ENCODE measurements around the gene ARHGAP45. TPM values are rescaled to one million over a fixed set of nuclear protein-coding genes. Genes with fewer than 3 reads are reported as not detected.

ARHGAP45 gene
- total RNA-seq, 1 donor from 2014 or later = 0.57 TPM

DNA sequence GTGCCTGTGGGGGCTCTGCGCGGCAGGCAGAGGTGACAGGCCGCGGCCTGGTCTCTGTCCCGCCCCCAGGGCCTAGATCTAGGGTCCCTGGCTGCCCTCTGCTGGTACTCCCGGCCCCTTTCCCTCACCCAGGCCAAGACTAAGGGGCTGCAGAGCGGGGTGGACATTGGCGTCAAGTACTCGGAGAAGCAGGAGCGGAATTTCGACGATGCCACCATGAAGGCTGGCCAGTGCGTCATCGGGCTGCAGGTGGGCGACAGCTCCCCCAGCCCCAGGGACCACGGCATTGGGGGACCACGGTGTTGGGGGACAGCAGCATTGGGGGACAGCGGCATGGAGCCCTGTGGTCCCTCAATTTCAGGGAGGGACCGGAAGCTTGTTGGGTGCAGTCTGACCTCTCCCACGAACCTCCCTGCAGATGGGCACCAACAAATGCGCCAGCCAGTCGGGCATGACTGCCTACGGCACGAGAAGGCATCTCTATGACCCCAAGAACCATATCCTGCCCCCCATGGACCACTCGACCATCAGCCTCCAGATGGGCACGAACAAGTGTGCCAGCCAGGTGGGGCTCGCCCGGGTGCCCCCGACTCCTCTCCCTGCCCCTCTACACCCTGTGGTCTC lies 30.9 kb upstream of the ARHGAP45 start:
- H3K27ac Mint-ChIP-seq (ENCODE audit: unreplicated experiment) = peak overlapping the region; percentile 51
- DNase-seq (ENCODE audit: low spot score) = no peak
- TF ChIP-seq, protein P1, sequence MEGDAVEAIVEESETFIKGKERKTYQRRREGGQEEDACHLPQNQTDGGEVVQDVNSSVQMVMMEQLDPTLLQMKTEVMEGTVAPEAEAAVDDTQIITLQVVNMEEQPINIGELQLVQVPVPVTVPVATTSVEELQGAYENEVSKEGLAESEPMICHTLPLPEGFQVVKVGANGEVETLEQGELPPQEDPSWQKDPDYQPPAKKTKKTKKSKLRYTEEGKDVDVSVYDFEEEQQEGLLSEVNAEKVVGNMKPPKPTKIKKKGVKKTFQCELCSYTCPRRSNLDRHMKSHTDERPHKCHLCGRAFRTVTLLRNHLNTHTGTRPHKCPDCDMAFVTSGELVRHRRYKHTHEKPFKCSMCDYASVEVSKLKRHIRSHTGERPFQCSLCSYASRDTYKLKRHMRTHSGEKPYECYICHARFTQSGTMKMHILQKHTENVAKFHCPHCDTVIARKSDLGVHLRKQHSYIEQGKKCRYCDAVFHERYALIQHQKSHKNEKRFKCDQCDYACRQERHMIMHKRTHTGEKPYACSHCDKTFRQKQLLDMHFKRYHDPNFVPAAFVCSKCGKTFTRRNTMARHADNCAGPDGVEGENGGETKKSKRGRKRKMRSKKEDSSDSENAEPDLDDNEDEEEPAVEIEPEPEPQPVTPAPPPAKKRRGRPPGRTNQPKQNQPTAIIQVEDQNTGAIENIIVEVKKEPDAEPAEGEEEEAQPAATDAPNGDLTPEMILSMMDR (IDR thresholded peaks at IDR 0.05) = peak; percentile 29
- no peaks in the 10 kb centered on the region for H3K27me3 Mint-ChIP-seq (ENCODE audit: low read depth)
- H3K9me3 Mint-ChIP-seq (ENCODE audit: low read depth) = no peaks in the 10 kb centered on the region
- H3K4me3 Mint-ChIP-seq (ENCODE audit: unreplicated experiment) = no peak overlapping the region
- H3K36me3 Mint-ChIP-seq (ENCODE audit: low read depth) = peaks cover 25% of the 10 kb centered on the region
- peaks cover 53% of the 10 kb centered on the region for H3K4me1 Mint-ChIP-seq (ENCODE audit: low read depth)

DNA sequence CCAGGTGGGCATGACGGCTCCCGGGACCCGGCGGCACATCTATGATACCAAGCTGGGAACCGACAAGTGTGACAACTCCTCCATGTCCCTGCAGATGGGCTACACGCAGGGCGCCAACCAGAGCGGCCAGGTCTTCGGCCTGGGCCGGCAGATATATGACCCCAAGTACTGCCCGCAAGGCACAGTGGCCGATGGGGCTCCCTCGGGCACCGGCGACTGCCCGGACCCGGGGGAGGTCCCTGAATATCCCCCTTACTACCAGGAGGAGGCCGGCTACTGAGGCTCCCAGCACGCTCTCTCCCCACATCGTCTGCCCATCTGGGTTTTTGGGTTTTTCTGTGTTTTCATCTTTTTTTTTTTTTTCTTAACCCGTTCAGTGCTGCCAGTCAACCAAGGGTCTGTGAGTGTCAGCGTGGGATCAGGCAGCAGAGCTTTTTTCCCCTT lies 29.3 kb upstream of the ARHGAP45 start:
- peak overlapping the region; percentile 90 for H3K27ac Mint-ChIP-seq (ENCODE audit: unreplicated experiment)
- no peak for DNase-seq (ENCODE audit: low spot score)
- H3K36me3 Mint-ChIP-seq (ENCODE audit: low read depth) = peaks cover 18% of the 10 kb centered on the region
- TF ChIP-seq, protein P1 (IDR thresholded peaks at IDR 0.05) = no peak
- H3K4me1 Mint-ChIP-seq (ENCODE audit: low read depth) = peaks cover 53% of the 10 kb centered on the region
- no peaks in the 10 kb centered on the region for H3K9me3 Mint-ChIP-seq (ENCODE audit: low read depth)
- peak overlapping the region; percentile 16 for H3K4me3 Mint-ChIP-seq (ENCODE audit: unreplicated experiment)
- H3K27me3 Mint-ChIP-seq (ENCODE audit: low read depth) = no peaks in the 10 kb centered on the region

DNA sequence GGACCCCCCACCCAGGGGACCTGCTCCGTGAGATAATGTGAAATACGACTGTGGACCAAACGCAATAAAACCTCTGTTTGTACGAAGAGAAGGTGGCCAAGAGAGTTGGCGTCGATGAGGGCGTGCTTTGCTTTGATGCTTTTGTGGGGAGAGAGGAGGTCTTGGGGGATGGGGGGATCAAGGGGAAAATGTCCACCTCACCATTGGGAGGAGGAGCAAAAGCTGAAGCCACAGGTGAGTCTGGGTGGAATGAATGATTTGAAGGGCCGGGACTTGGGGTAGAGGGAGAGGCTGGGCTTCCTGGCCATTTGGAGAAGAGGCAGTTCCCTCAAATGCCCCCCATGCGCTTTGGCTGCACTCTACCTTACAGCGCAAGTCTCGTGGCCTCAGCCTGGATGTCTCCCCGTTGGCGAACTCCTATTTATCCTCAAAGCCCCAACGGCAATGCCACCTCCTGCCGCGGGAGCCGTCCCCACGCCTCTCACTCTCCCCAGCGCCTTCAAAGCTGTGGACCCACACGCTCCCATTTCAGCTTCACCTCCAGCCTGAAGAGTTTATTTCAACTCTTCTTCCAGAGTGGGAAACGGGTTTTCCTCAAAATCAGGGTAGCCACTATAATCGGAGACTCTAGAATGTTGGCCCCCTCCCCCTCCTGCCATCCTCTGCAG lies 27.9 kb upstream of the ARHGAP45 start:
- Mint-ChIP-seq H3K4me1 (ENCODE audit: low read depth) (peaks cover 50% of the 10 kb centered on the region), H3K27me3 (ENCODE audit: low read depth) (no peaks in the 10 kb centered on the region), H3K4me3 (ENCODE audit: unreplicated experiment) (peak overlapping the region; percentile 85), H3K27ac (ENCODE audit: unreplicated experiment) (peak overlapping the region; percentile 85), H3K9me3 (ENCODE audit: low read depth) (no peaks in the 10 kb centered on the region), H3K36me3 (ENCODE audit: low read depth) (peaks cover 16% of the 10 kb centered on the region)
- no peak for DNase-seq (ENCODE audit: low spot score)
- TF ChIP-seq, protein P1 (IDR thresholded peaks at IDR 0.05) = no peak

DNA sequence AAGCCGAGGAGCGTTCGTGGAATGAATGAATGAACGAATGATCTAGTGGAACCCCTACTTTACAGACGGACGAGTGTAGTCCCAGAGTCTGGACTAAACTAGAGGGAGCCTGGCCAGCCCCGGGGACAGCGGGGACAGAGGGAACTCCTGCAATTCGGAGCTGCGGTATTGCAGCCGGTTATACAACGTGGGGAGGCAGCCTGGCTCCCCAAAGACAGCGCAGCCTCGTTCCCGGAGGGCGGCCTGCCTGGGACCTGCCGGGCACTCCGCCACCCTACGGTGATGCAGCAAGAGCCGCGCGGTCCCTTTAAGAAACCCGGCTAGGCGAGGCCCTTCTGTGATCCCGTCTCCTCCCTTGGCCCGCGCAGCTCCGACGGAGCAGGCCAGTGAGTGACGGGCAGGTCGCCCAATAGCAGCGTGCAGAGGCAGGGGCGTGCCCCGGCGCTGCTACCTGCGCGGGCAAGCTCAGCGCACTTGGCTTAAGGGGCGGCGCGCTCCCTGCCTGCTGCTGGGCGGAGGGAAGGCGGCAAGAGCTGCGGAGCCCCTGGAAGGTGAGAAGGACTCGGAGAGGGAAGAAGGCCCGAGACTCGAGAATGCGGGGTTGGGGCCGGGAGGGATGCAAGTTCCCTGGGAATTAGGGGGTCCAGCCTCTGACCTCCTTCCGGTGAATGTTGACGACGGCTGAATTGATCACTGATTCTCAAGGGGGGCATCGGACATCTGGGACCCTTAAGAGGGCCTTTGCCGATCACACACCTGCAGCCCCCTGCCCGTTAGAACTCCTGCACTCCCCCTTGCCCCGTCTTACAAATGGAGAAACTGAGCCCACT lies 27.1 kb upstream of the ARHGAP45 start, which contains the start of gene ABCA7:
TSS of gene ABCA7 (plus strand) at position 462 of the 830 bp plus-strand sequence. CDS start 1,255 bp downstream, outside the sequence.
- no peaks in the 10 kb centered on the region for H3K9me3 Mint-ChIP-seq (ENCODE audit: low read depth)
- peak within 1 kb of the TSS; percentile 85 for H3K4me3 Mint-ChIP-seq (ENCODE audit: unreplicated experiment)
- TF ChIP-seq, protein P1 (IDR thresholded peaks at IDR 0.05) = peak; percentile 21
- peaks cover 50% of the 10 kb centered on the region for H3K4me1 Mint-ChIP-seq (ENCODE audit: low read depth)
- no peak for DNase-seq (ENCODE audit: low spot score)
- no peaks in the 10 kb centered on the region for H3K27me3 Mint-ChIP-seq (ENCODE audit: low read depth)
- peak within 1 kb of the TSS; percentile 85 for H3K27ac Mint-ChIP-seq (ENCODE audit: unreplicated experiment)
- peaks cover 16% of the 10 kb centered on the region for H3K36me3 Mint-ChIP-seq (ENCODE audit: low read depth)

Data from chondrocyte (in vitro differentiated cells).